Fibroblast of peridontal ligament (primary cell): ENCODE data around the gene TSPAN16.

Source experiments
- DNase-seq: peaks from one replicate; pipeline ENCODE4 v3.0.0-alpha.2; 2010; ENCODE audit errors: extremely low read depth

The TSPAN16 gene

GRCh38 chr19:11268783-11269267 is 27.1 kb upstream of the TSPAN16 start:
- peak; percentile 12 for DNase-seq

DNA sequence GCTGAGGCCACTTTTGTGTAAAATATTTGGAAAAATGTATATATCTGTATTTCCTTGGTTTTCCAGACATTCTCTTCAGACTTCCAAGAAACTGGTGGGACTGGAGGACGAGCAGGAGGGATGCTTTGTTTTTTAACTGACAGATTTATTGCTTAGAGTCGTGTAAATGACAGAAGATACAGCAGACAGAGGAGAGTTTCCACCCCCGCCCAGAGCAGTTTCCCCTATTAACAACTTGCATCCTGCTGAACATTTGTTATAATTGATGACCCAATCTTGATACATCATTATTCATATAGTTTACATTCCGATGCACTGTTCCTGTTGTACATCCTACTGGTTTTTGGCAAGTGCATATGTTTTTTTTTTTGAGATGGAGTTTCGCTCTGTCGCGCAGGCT is 26.6 kb upstream of the TSPAN16 start:
- no peak for DNase-seq

DNA sequence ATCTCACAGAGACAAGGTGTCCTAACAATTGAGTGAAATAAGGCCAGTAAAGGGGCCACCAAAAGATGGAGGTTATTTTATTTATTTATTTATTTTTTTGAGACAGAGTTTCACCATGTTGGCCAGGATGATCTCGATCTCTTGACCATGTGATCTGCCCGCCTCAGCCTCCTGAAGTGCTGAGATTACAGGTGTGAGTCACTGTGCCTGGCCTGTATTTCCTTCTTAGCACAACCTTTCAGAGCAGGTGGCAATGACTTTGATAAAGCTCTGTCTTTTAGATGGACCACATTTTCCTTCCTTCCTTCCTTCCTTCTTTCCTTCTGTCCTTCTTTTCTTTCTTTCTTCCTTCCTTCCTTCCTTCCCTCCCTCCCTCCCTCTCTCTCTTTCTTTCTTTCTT is 22.7 kb upstream of the TSPAN16 start:
- no peak for DNase-seq

- no peak for DNase-seq
Measured at GRCh38 chr19:11273989-11274388, 22.0 kb upstream of the TSPAN16 start.

DNA sequence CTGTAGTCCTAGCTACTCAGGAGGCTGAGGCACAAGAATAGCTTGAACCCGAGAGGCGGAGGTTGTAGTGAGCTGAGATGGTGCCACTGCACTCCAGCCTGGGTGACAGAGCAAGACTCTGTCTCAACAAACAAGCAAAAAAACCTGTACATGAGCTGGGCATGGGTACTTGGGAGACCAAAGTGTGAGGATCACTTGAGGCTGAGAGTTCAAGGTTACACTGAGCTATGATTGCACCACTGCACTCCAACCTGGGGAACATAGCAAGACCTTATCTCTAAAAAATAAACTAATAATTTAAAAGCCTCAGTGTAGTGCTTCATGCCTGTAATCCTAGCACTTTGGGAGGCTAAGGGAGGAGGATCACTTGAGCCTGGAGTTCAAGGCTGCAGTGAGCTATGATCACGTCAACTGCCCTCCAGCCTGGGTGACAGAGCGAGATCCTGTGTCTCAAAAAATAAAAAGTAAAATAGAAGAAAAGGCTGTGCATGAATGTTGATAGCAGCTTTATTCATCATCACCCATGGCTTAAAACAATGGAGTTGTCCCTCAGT is 21.4 kb upstream of the TSPAN16 start:
- no peak for DNase-seq

- no peak for DNase-seq
Measured at GRCh38 chr19:11278670-11279069, 17.3 kb upstream of the TSPAN16 start.

DNA sequence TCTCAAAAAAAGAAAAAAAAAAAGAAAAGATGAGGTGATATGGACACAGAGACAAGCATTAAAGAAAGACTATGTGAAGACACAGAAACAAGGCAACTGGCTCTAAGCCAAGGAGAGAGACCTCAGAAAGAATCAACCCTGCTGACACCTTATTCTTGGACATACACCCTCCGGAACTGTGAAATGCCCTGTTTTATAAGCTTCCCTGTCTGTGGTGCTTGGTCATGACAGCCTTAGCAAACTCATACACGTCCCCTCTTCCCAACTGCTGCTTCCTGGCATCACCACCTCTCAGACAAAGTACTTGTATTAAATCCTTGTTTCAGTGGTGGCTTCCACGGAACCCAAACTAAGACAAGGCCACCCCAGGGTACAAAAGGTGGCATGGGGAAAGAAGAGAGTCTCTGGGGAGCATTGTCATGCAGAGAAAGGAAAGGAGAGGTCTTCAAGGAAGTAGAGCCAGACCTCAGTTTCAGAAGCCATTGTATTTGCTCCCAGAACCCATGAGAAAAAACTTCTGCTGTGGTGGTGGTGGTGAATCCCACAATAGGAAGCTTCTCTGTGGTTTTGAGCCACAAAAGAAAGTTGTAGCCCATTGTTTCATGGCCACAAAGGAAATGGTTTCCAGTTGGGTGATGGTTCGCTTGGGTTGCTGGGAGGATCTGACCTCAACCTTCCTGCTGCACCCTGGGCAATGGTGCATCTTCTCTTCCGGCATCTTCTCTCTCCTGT is 16.3 kb upstream of the TSPAN16 start:
- DNase-seq, result no peak

GRCh38 chr19:11281356-11282049 is 14.5 kb upstream of the TSPAN16 start:
- DNase-seq, result no peak

DNA sequence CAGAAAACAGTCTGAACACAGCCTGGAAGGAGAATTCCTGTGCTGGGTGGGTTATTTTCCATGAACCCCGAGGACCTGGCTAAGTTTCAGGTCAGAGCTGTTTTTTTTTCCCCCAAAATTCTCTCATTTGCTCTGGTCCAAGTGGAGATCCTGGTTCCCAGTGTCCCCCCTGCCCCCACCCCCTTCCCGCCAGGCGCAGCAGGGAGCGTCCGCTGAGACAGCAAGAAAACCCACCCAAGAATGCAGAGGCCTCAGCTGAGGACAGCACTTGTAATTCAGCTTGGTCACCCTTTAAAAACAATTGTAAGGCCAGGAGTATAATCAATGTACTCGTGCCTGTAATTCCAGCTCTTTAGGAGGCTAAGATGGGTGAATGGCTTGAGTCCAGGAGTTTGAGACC is 11.4 kb upstream of the TSPAN16 start:
- no peak for DNase-seq

- DNase-seq, result peak; percentile 25
Measured at GRCh38 chr19:11286312-11286974, 9.5 kb upstream of the TSPAN16 start.

DNA sequence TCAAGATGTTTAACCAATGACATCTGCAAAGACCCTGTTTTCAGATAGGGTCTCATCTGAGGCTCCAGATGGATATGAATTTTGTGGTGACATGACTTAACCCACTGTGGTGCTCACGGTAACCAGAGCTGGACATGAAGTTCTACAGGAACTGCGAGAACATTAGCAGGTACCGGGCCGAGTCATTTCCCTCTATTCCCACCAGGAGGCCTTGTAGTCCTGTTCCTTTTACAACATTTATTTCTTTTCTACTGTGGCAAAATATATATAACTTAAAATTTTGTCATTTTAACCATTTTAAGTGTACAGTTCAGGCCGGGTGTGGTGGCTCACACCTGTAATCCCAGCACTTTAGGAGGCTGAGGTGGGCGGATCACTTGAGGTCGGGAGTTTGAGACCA is 7.6 kb upstream of the TSPAN16 start:
- peak; percentile 53 for DNase-seq

- DNase-seq, result no peak
Measured at GRCh38 chr19:11290256-11290655, 5.7 kb upstream of the TSPAN16 start.

DNA sequence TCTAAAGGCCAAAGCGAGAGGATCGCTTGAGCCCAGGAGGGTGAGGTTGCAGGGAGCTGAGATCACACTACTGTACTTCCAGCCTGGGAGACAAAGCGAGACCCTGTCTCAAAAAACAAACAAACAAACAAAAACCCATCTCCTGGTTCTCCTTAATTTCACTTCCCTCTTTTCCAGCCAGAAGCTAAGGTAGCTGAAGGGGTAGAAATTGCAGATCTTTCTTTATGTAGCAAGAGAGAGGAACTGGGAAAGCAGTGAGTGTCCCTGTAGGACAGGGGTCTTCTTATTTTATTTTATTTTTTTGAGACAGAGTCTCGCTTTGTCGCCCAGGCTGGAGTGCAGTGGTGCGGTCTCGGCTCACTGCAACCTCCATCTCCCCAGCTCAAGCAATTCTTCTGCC is 4.5 kb upstream of the TSPAN16 start:
- no peak for DNase-seq

GRCh38 chr19:11291991-11292390 is 4.0 kb upstream of the TSPAN16 start:
- DNase-seq, result no peak

GRCh38 chr19:11293433-11294389 is 2.2 kb upstream of the TSPAN16 start:
- peak; percentile 91 for DNase-seq

- DNase-seq, result no peak
Measured at GRCh38 chr19:11295180-11295579, 780 bp upstream of the TSPAN16 start.

DNA sequence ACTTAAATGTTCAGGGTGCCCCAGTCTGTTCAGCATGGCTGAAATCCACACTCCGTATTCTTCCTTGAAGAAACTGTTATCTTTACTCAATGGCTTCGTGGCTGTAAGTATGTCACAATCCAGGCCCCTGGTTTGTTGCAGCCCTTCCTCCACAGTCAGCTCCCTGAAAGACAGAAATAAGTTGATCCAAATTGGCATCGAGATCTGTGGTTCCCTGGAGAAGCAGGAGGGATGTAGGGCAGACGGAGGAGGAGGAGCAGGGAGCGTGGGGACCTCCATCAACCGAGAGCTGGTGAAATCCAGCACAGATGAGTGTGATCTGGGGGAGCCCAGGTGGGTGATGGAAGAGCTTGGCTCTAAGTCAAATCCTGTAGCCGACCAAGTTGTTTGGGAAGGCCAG is 304 bp downstream of the TSPAN16 start:
- peak; percentile 45 for DNase-seq

- no peak for DNase-seq
Measured at GRCh38 chr19:11299946-11300810, 4.2 kb downstream of the TSPAN16 start.

DNA sequence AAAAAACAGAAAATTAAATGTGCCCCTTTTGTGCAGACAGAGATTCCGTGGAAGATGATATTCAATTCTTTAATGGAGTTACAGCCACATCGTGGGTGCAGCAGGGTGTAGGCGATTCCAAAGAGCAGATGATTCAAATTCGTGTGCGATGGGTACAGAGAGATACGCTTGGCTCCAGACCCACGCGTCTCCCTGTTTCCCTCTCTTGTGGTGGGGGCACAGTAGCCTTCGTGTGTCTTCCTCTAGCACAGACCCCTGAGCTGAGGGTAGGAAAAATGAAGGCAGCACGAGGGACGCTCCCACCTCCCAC is 4.8 kb downstream of the TSPAN16 start:
- DNase-seq, result no peak

DNA sequence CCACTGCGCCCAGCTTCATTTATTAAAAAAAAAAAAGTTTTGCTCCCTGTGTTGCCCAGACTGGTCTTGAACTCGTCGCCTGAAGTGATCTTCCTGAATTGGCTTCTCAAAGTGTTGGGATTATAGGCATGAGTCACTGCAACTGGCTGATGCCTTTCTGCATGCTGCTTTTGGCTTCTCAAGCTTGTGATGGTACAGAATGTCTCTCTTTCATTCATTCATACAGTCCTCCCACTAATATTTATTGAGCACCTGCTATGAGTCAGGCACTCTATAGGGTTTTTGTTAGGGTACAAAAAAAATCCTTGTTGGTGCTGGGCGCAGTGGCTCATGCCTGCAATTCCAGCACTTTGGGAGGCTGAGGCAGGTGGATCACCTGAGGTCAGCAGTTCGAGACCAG is 9.0 kb downstream of the TSPAN16 start:
- no peak for DNase-seq

DNA sequence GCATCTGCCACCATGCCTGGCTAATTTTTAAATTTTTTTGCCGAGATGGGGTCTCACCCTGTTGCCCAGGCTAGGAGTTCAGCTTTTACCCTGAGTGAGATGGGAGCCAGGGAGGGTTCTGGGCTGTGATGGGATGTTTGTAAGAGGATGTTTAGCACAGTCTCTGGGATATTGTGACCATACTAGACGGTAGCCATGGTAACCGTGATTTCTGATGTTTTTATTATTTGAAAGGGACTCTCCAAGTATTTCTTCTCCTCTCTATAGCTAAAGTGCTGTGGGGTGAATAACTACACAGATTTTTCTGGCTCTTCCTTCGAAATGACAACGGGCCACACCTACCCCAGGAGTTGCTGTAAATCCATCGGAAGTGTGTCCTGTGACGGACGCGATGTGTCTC is 10.4 kb downstream of the TSPAN16 start:
- no peak for DNase-seq
